ENCODE data around the gene UBE2D2. TPM values are rescaled to one million over a fixed set of nuclear protein-coding genes. Genes with fewer than 3 reads are reported as not detected.
A peak's percentile ranks its signal among the peaks of the same experiment; 100 is the strongest.
"Not testable (repeated sequence)": the region's sequence is repeated elsewhere in the genome, so short reads cannot be mapped to it uniquely, and the experiment has no call there.

The UBE2D2 gene
- total and polyA plus RNA-seq, 4 experiments from 2014 or later = 160 to 411 (median 255) TPM

GRCh38 chr5:139517683-139518564, 43.2 kb upstream of the UBE2D2 start:
- peak overlapping the region; percentile 80 to 99 (median 98) for H3K27ac Mint-ChIP-seq
- peaks cover 13% of the 10 kb centered on the region for H3K4me1 ChIP-seq (ENCODE audit: insufficient read depth, low read length)
- intact Hi-C loops (cut with micrococcal nuclease) = loop anchor here (1.0 kb wide), 6 partner anchors 43 to 247 kb away; partner anchors contain the start of genes DNAJC18 and UBE2D2
- peaks cover 0 to 3% (median 0%) of the 10 kb centered on the region in 8 donors for H3K9me3 Mint-ChIP-seq
- no peaks in the 10 kb centered on the region for H3K9me3 ChIP-seq (ENCODE audit: control insufficient read depth in 1 of 2, low read length in 2 of 2)
- H3K4me3 ChIP-seq (ENCODE audit: low read length in 2 of 2) = peak overlapping the region; percentile 65 to 84
- peaks cover 1 to 4% of the 10 kb centered on the region in 2 donors for H3K27me3 Mint-ChIP-seq
- H3K4me3 Mint-ChIP-seq = peak overlapping the region; percentile 76 to 96 (median 90)
- H3K27ac ChIP-seq (ENCODE audit: low read depth, low read length) = peak overlapping the region; percentile 78
- POLR2A ChIA-PET (ENCODE audit: partially characterized antibody) = interaction anchor here (0.6 to 3.8 kb wide), 12 partner anchors 34 to 116 kb away, joined by 3 to 22 read pairs (median 4); partner anchors contain the start of genes SMIM33, SPATA24, STING1 and UBE2D2
- no peaks in the 10 kb centered on the region for H3K36me3 Mint-ChIP-seq
- H3K4me1 Mint-ChIP-seq = peaks cover 16 to 32% (median 23%) of the 10 kb centered on the region in 4 donors
- no peaks in the 10 kb centered on the region for H3K27me3 ChIP-seq (ENCODE audit: insufficient read depth, low read length)
- no peaks in the 10 kb centered on the region for H3K36me3 ChIP-seq (ENCODE audit: insufficient read depth, low read length)
- CTCF ChIA-PET (ENCODE audit: partially characterized antibody) = interaction anchor here (0.6 to 17.6 kb wide), 28 partner anchors 12 to 248 kb away, joined by 3 to 632 read pairs (median 4); partner anchors contain the start of genes DNAJC18, SMIM33, STING1 and UBE2D2
- DNase-seq = peak; percentile 79 to 93 (median 86)

- POLR2A ChIA-PET (ENCODE audit: partially characterized antibody) = interaction anchor here (1.3 kb wide), 1 partner anchor 38 kb away, joined by 3 read pairs; no protein-coding TSS in a partner anchor
- H3K4me1 Mint-ChIP-seq = peaks cover 2 to 4% (median 2%) of the 10 kb centered on the region in 4 donors
- peaks cover 0 to 1% (median 0%) of the 10 kb centered on the region in 8 donors for H3K9me3 Mint-ChIP-seq
- CTCF ChIA-PET (ENCODE audit: partially characterized antibody) = interaction anchor here (1.2 to 17.6 kb wide), 3 partner anchors 10 to 268 kb away, joined by 3 to 632 read pairs (median 8); no protein-coding TSS in a partner anchor
- no peak overlapping the region for H3K4me3 Mint-ChIP-seq
- H3K27ac ChIP-seq (ENCODE audit: low read depth, low read length) = no peak overlapping the region
- no peaks in the 10 kb centered on the region for H3K9me3 ChIP-seq (ENCODE audit: control insufficient read depth in 1 of 2, low read length in 2 of 2)
- H3K27ac Mint-ChIP-seq = peak overlapping the region in 1 of 7 donors; percentile 62
- intact Hi-C loops (cut with micrococcal nuclease) = no loop called here
- no peaks in the 10 kb centered on the region for H3K36me3 Mint-ChIP-seq
- H3K4me3 ChIP-seq (ENCODE audit: low read length in 2 of 2) = no peak overlapping the region
- DNase-seq = no peak
- H3K27me3 ChIP-seq (ENCODE audit: insufficient read depth, low read length) = no peaks in the 10 kb centered on the region
- no peaks in the 10 kb centered on the region for H3K36me3 ChIP-seq (ENCODE audit: insufficient read depth, low read length)
- H3K4me1 ChIP-seq (ENCODE audit: insufficient read depth, low read length) = no peaks in the 10 kb centered on the region
- H3K27me3 Mint-ChIP-seq = peaks cover 1 to 4% of the 10 kb centered on the region in 2 donors
Measured at GRCh38 chr5:139523635-139524445, 37.3 kb upstream of the UBE2D2 start.

GRCh38 chr5:139524446-139524845, 36.7 kb upstream of the UBE2D2 start:
- intact Hi-C loops (cut with micrococcal nuclease) = no loop called here
- Histone ChIP-seq H3K27ac (ENCODE audit: low read depth, low read length) (no peak overlapping the region), H3K36me3 (ENCODE audit: insufficient read depth, low read length) (no peaks in the 10 kb centered on the region), H3K9me3 (ENCODE audit: control insufficient read depth in 1 of 2, low read length in 2 of 2) (no peaks in the 10 kb centered on the region), H3K4me3 (ENCODE audit: low read length in 2 of 2) (no peak overlapping the region), H3K4me1 (ENCODE audit: insufficient read depth, low read length) (no peaks in the 10 kb centered on the region), H3K27me3 (ENCODE audit: insufficient read depth, low read length) (no peaks in the 10 kb centered on the region)
- H3K4me1 Mint-ChIP-seq = no peaks in the 10 kb centered on the region
- H3K36me3 Mint-ChIP-seq = no peaks in the 10 kb centered on the region
- H3K9me3 Mint-ChIP-seq = peaks cover 0 to 2% (median 0%) of the 10 kb centered on the region in 8 donors
- no peak for DNase-seq
- H3K4me3 Mint-ChIP-seq = no peak overlapping the region
- H3K27me3 Mint-ChIP-seq = peaks cover 1% of the 10 kb centered on the region in 2 donors
- ChIA-PET CTCF (ENCODE audit: partially characterized antibody) (interaction anchor here (1.2 to 17.6 kb wide), 3 partner anchors 11 to 267 kb away, joined by 3 to 632 read pairs (median 8); no protein-coding TSS in a partner anchor), POLR2A (ENCODE audit: partially characterized antibody) (interaction anchor here (1.3 kb wide), 1 partner anchor 37 kb away, joined by 3 read pairs; no protein-coding TSS in a partner anchor)
- no peak overlapping the region for H3K27ac Mint-ChIP-seq

DNA sequence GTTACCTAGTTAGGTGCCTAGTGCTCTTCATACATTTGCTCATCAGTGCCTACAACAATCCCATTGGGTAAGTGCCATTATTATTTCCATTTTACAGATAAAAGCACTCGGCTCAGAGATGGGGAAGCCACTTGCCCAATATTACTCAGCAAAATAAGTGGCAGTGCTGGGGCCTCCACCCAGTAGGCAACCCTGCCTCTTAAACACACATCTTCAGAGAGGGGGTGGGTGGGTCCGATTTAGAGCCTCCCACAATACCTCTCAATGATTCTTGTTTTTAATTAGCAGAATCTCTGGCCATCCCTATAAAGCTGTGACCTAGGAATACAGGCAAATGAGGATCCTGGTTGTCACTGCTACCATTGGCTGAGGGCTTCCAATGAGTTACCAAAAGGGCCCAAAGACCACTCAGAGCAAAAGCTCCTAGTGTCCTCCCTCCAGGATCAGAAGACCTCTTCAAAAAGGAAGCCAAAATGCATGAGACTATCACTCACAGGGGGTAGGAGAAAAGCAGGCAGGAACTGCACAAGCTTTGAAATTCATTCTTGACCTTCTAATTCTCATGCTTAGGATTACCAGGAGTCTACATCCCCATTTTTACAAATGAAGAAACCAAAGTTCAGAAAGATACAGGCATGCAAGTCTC, 36.1 kb upstream of the UBE2D2 start:
- Histone ChIP-seq H3K27me3 (ENCODE audit: insufficient read depth, low read length) (no peaks in the 10 kb centered on the region), H3K4me3 (ENCODE audit: low read length in 2 of 2) (no peak overlapping the region), H3K27ac (ENCODE audit: low read depth, low read length) (no peak overlapping the region), H3K9me3 (ENCODE audit: control insufficient read depth in 1 of 2, low read length in 2 of 2) (no peaks in the 10 kb centered on the region), H3K36me3 (ENCODE audit: insufficient read depth, low read length) (no peaks in the 10 kb centered on the region), H3K4me1 (ENCODE audit: insufficient read depth, low read length) (no peaks in the 10 kb centered on the region)
- H3K27me3 Mint-ChIP-seq = no peaks in the 10 kb centered on the region
- no peak overlapping the region for H3K27ac Mint-ChIP-seq
- no peak overlapping the region for H3K4me3 Mint-ChIP-seq
- ChIA-PET POLR2A (ENCODE audit: partially characterized antibody) (interaction anchor here (1.3 kb wide), 1 partner anchor 36 kb away, joined by 3 read pairs; no protein-coding TSS in a partner anchor), CTCF (ENCODE audit: partially characterized antibody) (interaction anchor here (1.2 to 17.6 kb wide), 2 partner anchors 104 to 266 kb away, joined by 3 to 632 read pairs; no protein-coding TSS in a partner anchor)
- no peaks in the 10 kb centered on the region for H3K4me1 Mint-ChIP-seq
- no peak for DNase-seq
- intact Hi-C loops (cut with micrococcal nuclease) = no loop called here
- no peaks in the 10 kb centered on the region for H3K36me3 Mint-ChIP-seq
- peaks cover 0 to 3% (median 0%) of the 10 kb centered on the region in 8 donors for H3K9me3 Mint-ChIP-seq

GRCh38 chr5:139525586-139526308, 35.4 kb upstream of the UBE2D2 start:
- H3K27me3 ChIP-seq (ENCODE audit: insufficient read depth, low read length); H3K36me3 ChIP-seq (ENCODE audit: insufficient read depth, low read length); H3K27ac ChIP-seq (ENCODE audit: low read depth, low read length); H3K4me3 ChIP-seq (ENCODE audit: low read length in 2 of 2); H3K4me3 Mint-ChIP-seq; H3K36me3 Mint-ChIP-seq; H3K27me3 Mint-ChIP-seq; DNase-seq; H3K4me1 Mint-ChIP-seq; POLR2A ChIA-PET (ENCODE audit: partially characterized antibody); intact Hi-C loops (cut with micrococcal nuclease); H3K9me3 ChIP-seq (ENCODE audit: control insufficient read depth in 1 of 2, low read length in 2 of 2); H3K4me1 ChIP-seq (ENCODE audit: insufficient read depth, low read length); H3K9me3 Mint-ChIP-seq: not testable (repeated sequence)
- CTCF ChIA-PET (ENCODE audit: partially characterized antibody) = interaction anchor here (17.6 kb wide), 1 partner anchor 104 kb away, joined by 632 read pairs; no protein-coding TSS in a partner anchor
- peak overlapping the region in 1 of 7 donors; percentile 41 for H3K27ac Mint-ChIP-seq

DNA sequence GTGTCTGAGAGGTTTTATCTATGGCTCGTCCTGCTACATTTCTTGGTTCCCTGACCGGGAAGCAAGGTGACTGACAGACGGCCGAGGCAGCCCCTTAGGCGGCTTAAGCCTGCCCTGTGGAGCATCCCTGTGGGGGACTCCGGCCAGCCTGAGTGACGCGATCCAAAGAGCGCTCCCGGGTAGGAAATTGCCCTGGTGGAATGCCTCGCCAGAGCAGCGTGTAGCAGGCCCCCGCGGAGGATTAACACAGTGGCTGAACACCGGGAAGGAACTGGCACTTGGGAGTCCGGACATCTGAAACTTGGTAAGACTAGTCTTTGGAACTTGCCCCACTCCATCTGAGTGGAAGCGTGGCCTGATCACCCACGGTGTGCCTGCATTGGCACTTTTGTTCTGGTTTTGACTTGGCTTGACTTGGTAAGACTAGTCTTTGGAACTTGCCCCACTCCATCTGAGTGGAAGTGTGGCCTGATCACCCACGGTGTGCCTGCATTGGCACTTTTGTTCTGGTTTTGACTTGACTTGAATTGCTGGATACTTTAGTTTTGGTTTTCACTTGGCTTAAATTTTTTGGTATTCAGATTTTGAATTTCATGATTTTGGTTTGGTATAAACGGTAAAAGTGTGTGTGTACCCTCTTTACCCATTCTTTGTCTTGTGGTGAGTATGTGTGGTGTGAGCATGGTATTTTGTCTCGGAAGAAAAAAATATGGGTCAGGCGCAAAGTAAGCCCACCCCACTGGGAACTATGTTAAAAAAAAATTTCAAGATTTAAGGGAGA, 34.6 kb upstream of the UBE2D2 start:
- DNase-seq; H3K36me3 Mint-ChIP-seq; H3K4me3 ChIP-seq (ENCODE audit: low read length in 2 of 2); H3K27me3 ChIP-seq (ENCODE audit: insufficient read depth, low read length); intact Hi-C loops (cut with micrococcal nuclease); H3K4me3 Mint-ChIP-seq; H3K27me3 Mint-ChIP-seq; H3K27ac Mint-ChIP-seq; CTCF ChIA-PET (ENCODE audit: partially characterized antibody); H3K27ac ChIP-seq (ENCODE audit: low read depth, low read length); H3K4me1 Mint-ChIP-seq; POLR2A ChIA-PET (ENCODE audit: partially characterized antibody); H3K36me3 ChIP-seq (ENCODE audit: insufficient read depth, low read length); H3K4me1 ChIP-seq (ENCODE audit: insufficient read depth, low read length); H3K9me3 ChIP-seq (ENCODE audit: control insufficient read depth in 1 of 2, low read length in 2 of 2): not testable (repeated sequence)
- H3K9me3 Mint-ChIP-seq = peaks cover 0 to 14% (median 9%) of the 10 kb centered on the region in 8 donors

Data from CD4-positive, alpha-beta memory T cell (primary cell).